ENCODE measurements around the gene WBP11.

WBP11 gene

GRCh38 chr12:14803011-14803829 is at the start of gene WBP11, which contains the start of gene C12orf60:
TSS of gene WBP11 (minus strand) at chr12:14803478. CDS start at chr12:14801383, 2,095 bp downstream.
TSS of gene C12orf60 (plus strand) at chr12:14803670. CDS start at chr12:14822936, 19,266 bp downstream.
- DNase-seq (ENCODE audit: low read depth in 2 of 2) = peak; percentile 59 to 75

GRCh38 chr12:14852880-14853279 is 49.6 kb upstream of the WBP11 start:
- no peak for DNase-seq (ENCODE audit: low read depth in 2 of 2)

- DNase-seq (ENCODE audit: low read depth in 2 of 2) = no peak
These were observed 47.8 kb upstream of the WBP11 start for GRCh38 chr12:14850929-14851663.

GRCh38 chr12:14849661-14850060 is 46.4 kb upstream of the WBP11 start:
- DNase-seq (ENCODE audit: low read depth in 2 of 2) = no peak

- no peak for DNase-seq (ENCODE audit: low read depth in 2 of 2)
These were observed 43.8 kb upstream of the WBP11 start for GRCh38 chr12:14846876-14847580.

GRCh38 chr12:14846042-14846587 is 42.8 kb upstream of the WBP11 start:
- no peak for DNase-seq (ENCODE audit: low read depth in 2 of 2)

- DNase-seq (ENCODE audit: low read depth in 2 of 2) = no peak
These were observed 42.1 kb upstream of the WBP11 start for GRCh38 chr12:14845350-14845750.

GRCh38 chr12:14844401-14844800 is 41.1 kb upstream of the WBP11 start:
- DNase-seq (ENCODE audit: low read depth in 2 of 2) = no peak

- DNase-seq (ENCODE audit: low read depth in 2 of 2) = no peak
These were observed 40.2 kb upstream of the WBP11 start, which contains the start of gene ART4 for GRCh38 chr12:14843425-14843887. TSS of gene ART4 (minus strand) at chr12:14843526. CDS start at chr12:14843113, 413 bp downstream.

GRCh38 chr12:14842315-14842714 is 39.0 kb upstream of the WBP11 start:
- DNase-seq (ENCODE audit: low read depth in 2 of 2) = no peak

GRCh38 chr12:14841761-14842160 is 38.5 kb upstream of the WBP11 start:
- no peak for DNase-seq (ENCODE audit: low read depth in 2 of 2)

GRCh38 chr12:14840616-14841015 is 37.3 kb upstream of the WBP11 start:
- no peak for DNase-seq (ENCODE audit: low read depth in 2 of 2)

GRCh38 chr12:14839262-14839661 is 36.0 kb upstream of the WBP11 start:
- DNase-seq (ENCODE audit: low read depth in 2 of 2) = no peak

GRCh38 chr12:14836336-14837210 is 33.3 kb upstream of the WBP11 start:
- DNase-seq (ENCODE audit: low read depth in 2 of 2) = no peak

- DNase-seq (ENCODE audit: low read depth in 2 of 2) = no peak
These were observed 31.2 kb upstream of the WBP11 start for GRCh38 chr12:14834509-14834908.

- DNase-seq (ENCODE audit: low read depth in 2 of 2) = no peak
These were observed 30.7 kb upstream of the WBP11 start for GRCh38 chr12:14833952-14834351.

- no peak for DNase-seq (ENCODE audit: low read depth in 2 of 2)
These were observed 30.1 kb upstream of the WBP11 start for GRCh38 chr12:14833336-14833735.

GRCh38 chr12:14828892-14829291 is 25.6 kb upstream of the WBP11 start:
- no peak for DNase-seq (ENCODE audit: low read depth in 2 of 2)

GRCh38 chr12:14827043-14827442 is 23.8 kb upstream of the WBP11 start:
- no peak for DNase-seq (ENCODE audit: low read depth in 2 of 2)

GRCh38 chr12:14826491-14826890 is 23.2 kb upstream of the WBP11 start:
- no peak for DNase-seq (ENCODE audit: low read depth in 2 of 2)

GRCh38 chr12:14825256-14825655 is 22.0 kb upstream of the WBP11 start:
- no peak for DNase-seq (ENCODE audit: low read depth in 2 of 2)
